ENCODE results near the gene CA5A.

GRCh38 chr16:87847785-87848675 lies 88.3 kb downstream of the CA5A start:
- TF ChIP-seq CTCF (IDR thresholded peaks at IDR 0.05) (no peak), POLR2A (IDR thresholded peaks at IDR 0.05) (no peak)

Data from uterus (tissue), 2 donors.